Measurements from ENCODE around the gene GNG13. TPM values are rescaled to one million over a fixed set of nuclear protein-coding genes. Genes with fewer than 3 reads are reported as not detected.

The GNG13 gene
- total RNA-seq, 1 donor from 2014 or later: not detected

- H3K36me3 ChIP-seq: no peaks in the 10 kb centered on the region
- H3K27me3 ChIP-seq (ENCODE audit: low read depth): peaks cover 28% of the 10 kb centered on the region
- no peak for TF ChIP-seq CTCF (IDR thresholded peaks at IDR 0.05)
- H3K4me3 ChIP-seq: no peak overlapping the region
- DNase-seq (no peak), ATAC-seq (peak in 1 of 2 donors; percentile 15)
- no peaks in the 10 kb centered on the region for H3K4me1 ChIP-seq
- H3K9me3 ChIP-seq: no peaks in the 10 kb centered on the region
- intact Hi-C loops (cut with DNase I): no loop called here
- no peak overlapping the region for H3K27ac ChIP-seq
These were observed 26.2 kb downstream of the GNG13 start for GRCh38 chr16:774086-775001.

GRCh38 chr16:772959-773358 is 27.6 kb downstream of the GNG13 start:
- ATAC-seq: peak in 1 of 2 donors; percentile 20
- peaks cover 15% of the 10 kb centered on the region for H3K27me3 ChIP-seq (ENCODE audit: low read depth)

GRCh38 chr16:770411-770810 is 30.1 kb downstream of the GNG13 start:
- Histone ChIP-seq H3K36me3 (no peaks in the 10 kb centered on the region), H3K9me3 (no peaks in the 10 kb centered on the region), H3K27me3 (ENCODE audit: low read depth) (peaks cover 8% of the 10 kb centered on the region), H3K4me1 (no peaks in the 10 kb centered on the region), H3K27ac (no peak overlapping the region), H3K4me3 (no peak overlapping the region)
- intact Hi-C loops (cut with DNase I): no loop called here
- ATAC-seq: no peak
- DNase-seq: no peak
- TF ChIP-seq CTCF (IDR thresholded peaks at IDR 0.05): no peak

More at GRCh38 chr16:772959-773358, 27.6 kb downstream of the GNG13 start:
- no peak for TF ChIP-seq CTCF (IDR thresholded peaks at IDR 0.05)
- no peak overlapping the region for H3K4me3 ChIP-seq
- intact Hi-C loops (cut with DNase I): no loop called here
- no peak overlapping the region for H3K27ac ChIP-seq
- H3K4me1 ChIP-seq: no peaks in the 10 kb centered on the region
- H3K9me3 ChIP-seq: no peaks in the 10 kb centered on the region
- no peak for DNase-seq
- H3K36me3 ChIP-seq: no peaks in the 10 kb centered on the region

- intact Hi-C loops (cut with DNase I): no loop called here
- ATAC-seq (no peak), DNase-seq (no peak)
These were observed 30.6 kb downstream of the GNG13 start for GRCh38 chr16:769934-770333.

GRCh38 chr16:769184-769784 is 31.2 kb downstream of the GNG13 start:
- no peaks in the 10 kb centered on the region for H3K4me1 ChIP-seq
- no peak overlapping the region for H3K27ac ChIP-seq
- DNase-seq (no peak), ATAC-seq (no peak)
- peaks cover 3% of the 10 kb centered on the region for H3K27me3 ChIP-seq (ENCODE audit: low read depth)
- TF ChIP-seq CTCF (IDR thresholded peaks at IDR 0.05): no peak
- H3K4me3 ChIP-seq: no peak overlapping the region
- H3K9me3 ChIP-seq: no peaks in the 10 kb centered on the region
- intact Hi-C loops (cut with DNase I): no loop called here
- no peaks in the 10 kb centered on the region for H3K36me3 ChIP-seq

More at GRCh38 chr16:769934-770333, 30.6 kb downstream of the GNG13 start:
- no peak for TF ChIP-seq CTCF (IDR thresholded peaks at IDR 0.05)
- H3K4me3 ChIP-seq: no peak overlapping the region
- no peaks in the 10 kb centered on the region for H3K36me3 ChIP-seq
- H3K9me3 ChIP-seq: no peaks in the 10 kb centered on the region
- H3K27ac ChIP-seq: no peak overlapping the region
- H3K4me1 ChIP-seq: no peaks in the 10 kb centered on the region
- H3K27me3 ChIP-seq (ENCODE audit: low read depth): peaks cover 8% of the 10 kb centered on the region

All from lower lobe of right lung (tissue), 2 donors.